ENCODE results near the gene TMC3. TPM values are rescaled to one million over a fixed set of nuclear protein-coding genes. Genes with fewer than 3 reads are reported as not detected.

The TMC3 gene
- total and polyA plus RNA-seq, 2 of the 13 experiments (the other 11 are each of a cell fraction or from before 2014, with no cell fraction given) = not detected

DNA sequence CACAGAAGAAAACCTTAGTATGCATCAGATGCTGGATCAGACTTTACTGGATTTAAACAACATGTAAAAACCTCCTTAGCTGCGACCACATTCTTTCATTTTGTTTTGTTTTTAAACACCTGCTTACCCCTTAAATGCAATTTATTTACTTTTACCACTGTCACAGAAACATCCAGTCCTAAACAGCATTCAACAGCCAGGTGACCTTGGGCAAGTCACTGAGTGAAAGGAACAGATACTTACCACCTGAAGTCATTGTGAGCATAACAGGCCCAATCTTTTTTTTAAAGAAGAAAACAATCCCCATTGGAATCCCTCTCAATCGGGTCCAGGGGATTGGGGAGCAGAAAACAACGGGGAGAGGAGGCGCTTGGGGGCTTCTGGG lies 50.5 kb downstream of the TMC3 start:
- ChIA-PET CTCF (ENCODE audit: low intra/inter-chr PET ratio, low total read pairs) (no interaction called here), POLR2A (interaction anchor here (0.9 to 1.0 kb wide), 4 partner anchors 11 to 43 kb away, joined by 3 to 4 read pairs (median 4); no protein-coding TSS in a partner anchor)
- peaks cover 28% of the 10 kb centered on the region for H3K4me1 ChIP-seq (ENCODE audit: insufficient read depth, low read length)
- TF ChIP-seq, protein P1, sequence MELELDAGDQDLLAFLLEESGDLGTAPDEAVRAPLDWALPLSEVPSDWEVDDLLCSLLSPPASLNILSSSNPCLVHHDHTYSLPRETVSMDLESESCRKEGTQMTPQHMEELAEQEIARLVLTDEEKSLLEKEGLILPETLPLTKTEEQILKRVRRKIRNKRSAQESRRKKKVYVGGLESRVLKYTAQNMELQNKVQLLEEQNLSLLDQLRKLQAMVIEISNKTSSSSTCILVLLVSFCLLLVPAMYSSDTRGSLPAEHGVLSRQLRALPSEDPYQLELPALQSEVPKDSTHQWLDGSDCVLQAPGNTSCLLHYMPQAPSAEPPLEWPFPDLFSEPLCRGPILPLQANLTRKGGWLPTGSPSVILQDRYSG (CRISPR knock-in tag; IDR thresholded peaks at IDR 0.05) = 0 out of 2 replicates have a peak, but pooled peaks have one; percentile 35
- TF ChIP-seq ZMYM3 (CRISPR knock-in tag; IDR thresholded peaks at IDR 0.05) (peak; percentile 55; the same call in 1 of the 2 replicates), SKI (IDR thresholded peaks at IDR 0.05; ENCODE audit: partially characterized antibody) (no peak), ZBTB20 (CRISPR knock-in tag; IDR thresholded peaks at IDR 0.05; ENCODE audit: borderline replicate concordance, low read depth) (0 out of 2 replicates have a peak, but pooled peaks have one; percentile 16), ZNF563 (CRISPR knock-in tag; IDR thresholded peaks at IDR 0.05) (no peak), EED (CRISPR knock-in tag; IDR thresholded peaks at IDR 0.05) (no peak)
- peak overlapping the region; percentile 82 for H3K9ac ChIP-seq (ENCODE audit: insufficient read depth, low read depth, low read length)
- peak overlapping the region; percentile 57 for H2AFZ ChIP-seq (ENCODE audit: low read length)
- peak overlapping the region; percentile 94 for H3K4me2 ChIP-seq (ENCODE audit: low read depth, low read length)
- H3K27ac ChIP-seq (ENCODE audit: extremely low read length, insufficient read depth, low read length) = peak overlapping the region; percentile 42
- FAIRE-seq = no peak
- no peaks in the 10 kb centered on the region for H3K27me3 ChIP-seq (ENCODE audit: control insufficient read depth in 1 of 2, insufficient read depth in 2 of 2, low read length in 2 of 2)
- intact Hi-C loops (cut with micrococcal nuclease; ENCODE audit: unreplicated experiment) = no loop called here
- peaks cover 0 to 3% of the 10 kb centered on the region in 2 experiments; a peak in 3 of 5 replicates for H3K36me3 ChIP-seq (replicated peaks in 1 of 2; ENCODE audit: control insufficient read depth in 1 of 2, insufficient read depth in 2 of 2, low read length in 2 of 2)
- H3K9me3 ChIP-seq (ENCODE audit: low read length) = no peaks in the 10 kb centered on the region
- BruUV-seq (replicated peaks) = TSS peak; percentile 73
- peak; percentile 9 for DNase-seq (ENCODE audit: low spot score)
- no peaks in the 10 kb centered on the region for H3K79me2 ChIP-seq (ENCODE audit: insufficient read depth, low read length)
- in situ Hi-C loops (cut with HindIII; ENCODE audit: extremely low pct_ligation_motif_present, low pct_unique_long_range_greater_than_20kb) = no loop called here
- no peaks in the 10 kb centered on the region for H4K20me1 ChIP-seq (ENCODE audit: insufficient read depth, low read length)
- H3K4me3 ChIP-seq (replicated peaks in 1 of 3; ENCODE audit: insufficient read depth in 1 of 3, low read depth in 2 of 3, low read length in 3 of 3) = peak overlapping the region; percentile 85 to 97 (median 87)
- peak; percentile 2 for ATAC-seq
- WGBS (ENCODE audit: low lambda C conversion rate) = 0% methylated on average over 4 of the region's 4 CpGs

DNA sequence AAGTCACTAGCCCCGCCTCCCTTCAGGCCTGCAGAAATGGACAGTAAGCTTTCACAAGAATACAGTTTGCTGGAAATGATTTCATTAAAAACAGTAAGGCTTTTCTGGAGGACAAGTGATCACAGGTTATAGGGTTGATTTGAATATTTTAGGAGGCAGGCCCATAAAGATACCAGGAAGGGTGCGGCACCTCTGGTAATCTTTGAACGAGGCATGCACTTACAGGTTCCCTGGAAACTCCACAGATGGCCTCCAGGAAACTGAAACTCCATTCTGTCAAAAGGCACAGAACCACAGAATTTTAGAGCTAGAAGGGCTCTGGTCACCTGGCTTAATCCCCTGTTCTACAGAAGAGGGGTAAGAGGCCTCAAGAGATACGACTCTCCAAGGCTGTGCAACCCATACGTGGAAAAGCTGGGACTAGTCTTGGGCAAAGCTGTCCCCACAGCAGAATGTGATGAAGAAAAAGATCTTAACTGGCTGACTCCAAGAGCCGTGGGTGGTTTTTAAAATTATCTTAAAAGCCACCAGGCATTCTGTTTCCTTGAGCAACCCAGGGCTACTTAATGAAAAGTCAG lies 51.2 kb downstream of the TMC3 start:
- Histone ChIP-seq H3K9me3 (ENCODE audit: low read length) (no peaks in the 10 kb centered on the region), H3K4me1 (ENCODE audit: insufficient read depth, low read length) (peaks cover 28% of the 10 kb centered on the region), H3K27me3 (ENCODE audit: control insufficient read depth in 1 of 2, insufficient read depth in 2 of 2, low read length in 2 of 2) (no peaks in the 10 kb centered on the region), H4K20me1 (ENCODE audit: insufficient read depth, low read length) (no peaks in the 10 kb centered on the region), H3K27ac (ENCODE audit: extremely low read length, insufficient read depth, low read length) (no peak overlapping the region), H3K4me3 (replicated peaks in 1 of 3; ENCODE audit: insufficient read depth in 1 of 3, low read depth in 2 of 3, low read length in 3 of 3) (peak overlapping the region in 1 of 3 experiments; percentile 19; a peak in 1 of 6 replicates), H3K36me3 (replicated peaks in 1 of 2; ENCODE audit: control insufficient read depth in 1 of 2, insufficient read depth in 2 of 2, low read length in 2 of 2) (peaks cover 0 to 6% of the 10 kb centered on the region in 2 experiments; a peak in 3 of 5 replicates), H3K9ac (ENCODE audit: insufficient read depth, low read depth, low read length) (peak overlapping the region; percentile 12; the same call in 1 of the 2 replicates), H3K79me2 (ENCODE audit: insufficient read depth, low read length) (no peaks in the 10 kb centered on the region), H2AFZ (ENCODE audit: low read length) (no peak overlapping the region), H3K4me2 (ENCODE audit: low read depth, low read length) (peak overlapping the region; percentile 94)
- ChIA-PET CTCF (ENCODE audit: low intra/inter-chr PET ratio, low total read pairs) (no interaction called here), POLR2A (no interaction called here)
- no peak for TF ChIP-seq AKAP8 (CRISPR knock-in tag; IDR thresholded peaks at IDR 0.05)
- TF ChIP-seq, protein P2, sequence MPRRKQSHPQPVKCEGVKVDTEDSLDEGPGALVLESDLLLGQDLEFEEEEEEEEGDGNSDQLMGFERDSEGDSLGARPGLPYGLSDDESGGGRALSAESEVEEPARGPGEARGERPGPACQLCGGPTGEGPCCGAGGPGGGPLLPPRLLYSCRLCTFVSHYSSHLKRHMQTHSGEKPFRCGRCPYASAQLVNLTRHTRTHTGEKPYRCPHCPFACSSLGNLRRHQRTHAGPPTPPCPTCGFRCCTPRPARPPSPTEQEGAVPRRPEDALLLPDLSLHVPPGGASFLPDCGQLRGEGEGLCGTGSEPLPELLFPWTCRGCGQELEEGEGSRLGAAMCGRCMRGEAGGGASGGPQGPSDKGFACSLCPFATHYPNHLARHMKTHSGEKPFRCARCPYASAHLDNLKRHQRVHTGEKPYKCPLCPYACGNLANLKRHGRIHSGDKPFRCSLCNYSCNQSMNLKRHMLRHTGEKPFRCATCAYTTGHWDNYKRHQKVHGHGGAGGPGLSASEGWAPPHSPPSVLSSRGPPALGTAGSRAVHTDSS (CRISPR knock-in tag; conservative IDR thresholded peaks at IDR 0.05) = no peak
- no peak for TF ChIP-seq ZFP36L2 (CRISPR knock-in tag; IDR thresholded peaks at IDR 0.05)
- DNase-seq (ENCODE audit: low spot score) (no peak), ATAC-seq (no peak), FAIRE-seq (no peak)
- 68% methylated on average over 6 of the region's 6 CpGs for WGBS (ENCODE audit: low lambda C conversion rate)
- BruUV-seq (replicated peaks) = no TSS peak
- in situ Hi-C loops (cut with HindIII; ENCODE audit: extremely low pct_ligation_motif_present, low pct_unique_long_range_greater_than_20kb) (no loop called here), intact Hi-C loops (cut with micrococcal nuclease; ENCODE audit: unreplicated experiment) (no loop called here)

Measured in HepG2 (cell line).